Measurements from ENCODE around the gene PRPF38A. TPM values are rescaled to one million over a fixed set of nuclear protein-coding genes. Genes with fewer than 3 reads are reported as not detected.

Gene PRPF38A
- total RNA-seq: 8.6 and 14.4 TPM in 2 replicates

GRCh38 chr1:52404116-52404974 lies at the start of gene PRPF38A, which contains the start of gene ORC1:
Gene PRPF38A, plus strand, starts transcription at chr1:52404602. Its CDS starts 148 bp downstream, at chr1:52404750.
Gene ORC1, minus strand, starts transcription at chr1:52404423. Its CDS starts 2,200 bp downstream, at chr1:52402223.

GRCh38 chr1:52365746-52366516 lies 38.5 kb upstream of the PRPF38A start, which contains the start of gene CC2D1B:
Gene CC2D1B, minus strand, starts transcription at chr1:52366205. Its CDS starts 1,585 bp downstream, at chr1:52364620.

Other genes starting within 250 kb of the PRPF38A start
- gene CC2D1B, start 38.4 kb upstream of the PRPF38A start, total RNA-seq: 37.5 and 38.9 TPM in 2 replicates
- 2.6 and 3.9 TPM in 2 replicates for gene ORC1, start 179 bp upstream of the PRPF38A start, total RNA-seq
- gene TUT4, start 148.5 kb downstream of the PRPF38A start, total RNA-seq: 42.1 and 69.1 TPM in 2 replicates
- 91.3 and 194 TPM in 2 replicates for gene GPX7, start 197.8 kb downstream of the PRPF38A start, total RNA-seq
- 0.76 and 1.6 TPM in 2 replicates for gene SHISAL2A, start 228.6 kb downstream of the PRPF38A start, total RNA-seq

Measured in placental epithelial cell (primary cell).